Stimulated activated naive CD4-positive, alpha-beta T cell (primary cell): Measurements from ENCODE around the gene SETD3.

ENCODE experiments used
- DNase-seq, 6 experiments: peaks; one replicate each; lab custom pipeline; 2025; lab: John Stamatoyannopoulos, UW

The SETD3 gene

GRCh38 chr14:99422228-99423010 is 58.2 kb downstream of the SETD3 start:
- DNase-seq: no peak

DNA sequence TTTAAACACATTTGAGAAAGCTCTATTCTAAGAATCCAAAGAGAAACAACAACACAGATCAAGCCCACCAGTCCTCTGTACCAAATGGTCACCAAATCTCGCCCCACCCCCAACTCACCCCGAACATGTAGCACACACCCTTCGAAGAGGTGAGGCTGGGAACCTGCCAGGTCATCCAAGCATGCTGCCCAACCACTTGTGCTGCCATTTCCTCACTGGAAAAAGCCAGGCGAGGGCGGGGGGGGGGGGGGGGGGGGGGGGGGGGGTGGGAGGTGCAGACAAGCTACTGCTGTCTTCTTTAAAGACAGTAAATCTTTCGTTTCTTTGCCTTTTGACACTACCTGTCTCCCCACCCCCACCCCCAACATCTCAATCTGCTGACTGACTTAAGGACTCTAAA is 59.9 kb downstream of the SETD3 start:
- peak in 1 of 6 experiments; percentile 38 for DNase-seq

GRCh38 chr14:99419905-99420304 is 60.8 kb downstream of the SETD3 start:
- no peak for DNase-seq

GRCh38 chr14:99418242-99418641 is 62.4 kb downstream of the SETD3 start:
- no peak for DNase-seq

GRCh38 chr14:99416909-99417308 is 63.8 kb downstream of the SETD3 start:
- DNase-seq: no peak

DNA sequence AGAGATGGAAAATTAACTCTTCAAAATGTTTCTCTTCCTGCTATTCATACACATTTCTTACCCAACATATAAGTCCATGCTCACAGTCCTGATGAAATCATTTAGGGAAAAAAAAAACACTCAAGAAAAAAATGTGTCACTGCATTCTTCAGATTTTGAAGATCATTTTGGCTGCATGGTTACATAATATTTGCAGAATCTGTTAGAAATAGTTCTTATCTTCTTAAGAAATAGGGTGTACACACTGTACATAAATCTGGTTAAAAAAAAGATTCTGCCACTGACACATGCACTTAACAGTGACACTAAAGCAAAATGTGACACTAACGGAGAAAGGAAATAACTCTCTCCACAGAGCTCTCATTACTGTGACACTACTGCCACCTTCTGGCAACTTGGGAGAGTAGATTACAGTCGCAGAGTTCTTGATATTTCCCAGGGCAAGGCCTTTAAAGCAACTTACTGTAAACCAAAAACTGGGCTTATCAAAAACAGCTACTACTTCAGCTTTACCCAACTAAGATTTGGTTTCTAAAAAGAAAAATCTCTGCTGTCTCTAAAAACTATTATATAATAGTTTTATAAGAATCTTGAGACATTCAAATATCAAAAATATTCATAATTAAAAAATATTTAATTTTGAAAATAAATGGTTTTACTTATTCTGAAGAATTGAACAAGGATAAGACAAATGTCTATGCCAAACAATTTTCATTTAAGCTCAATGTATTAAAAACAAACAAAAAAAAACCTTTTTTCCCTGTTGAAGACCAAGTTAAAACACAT is 65.0 kb downstream of the SETD3 start:
- DNase-seq: peak; percentile 9 to 78 (median 56)

DNA sequence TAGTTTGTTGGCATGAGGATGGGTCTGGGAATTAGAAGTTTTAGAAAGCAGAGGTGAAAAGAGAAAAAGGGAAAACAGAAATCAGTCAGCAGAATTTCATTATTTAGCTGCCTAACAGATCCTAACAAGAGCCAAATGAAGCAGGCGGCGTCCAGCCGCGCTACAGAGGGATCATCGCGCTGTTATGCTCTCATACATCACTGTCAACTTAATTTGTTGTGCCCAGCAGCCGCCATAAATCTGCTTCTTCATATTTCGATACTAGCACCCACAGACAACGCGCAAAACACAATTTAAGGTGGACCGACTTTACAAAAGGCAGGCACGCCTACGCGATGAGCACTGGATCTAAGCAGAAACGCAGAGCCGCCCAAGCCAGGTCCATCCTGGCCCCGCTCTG is 66.7 kb downstream of the SETD3 start:
- DNase-seq: no peak

DNA sequence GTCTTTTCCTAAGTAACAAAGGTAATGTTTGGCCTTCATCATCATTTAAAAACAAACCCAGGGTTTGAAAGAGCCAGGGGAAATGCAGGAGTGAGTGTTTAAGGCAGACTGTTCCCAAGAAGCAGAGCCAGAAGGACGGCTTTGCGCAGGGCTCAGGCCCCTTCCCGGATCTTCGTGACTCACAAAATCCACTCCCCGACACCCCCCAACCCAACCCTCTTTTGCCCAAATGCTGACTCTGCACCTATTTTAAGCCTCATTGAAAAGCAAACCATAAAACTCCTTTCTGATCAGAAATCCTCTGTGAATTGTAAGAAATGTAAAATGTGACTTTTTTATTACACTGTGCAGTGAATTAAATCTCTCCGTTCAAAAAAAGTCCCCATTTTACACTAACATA is 67.5 kb downstream of the SETD3 start:
- DNase-seq: no peak

DNA sequence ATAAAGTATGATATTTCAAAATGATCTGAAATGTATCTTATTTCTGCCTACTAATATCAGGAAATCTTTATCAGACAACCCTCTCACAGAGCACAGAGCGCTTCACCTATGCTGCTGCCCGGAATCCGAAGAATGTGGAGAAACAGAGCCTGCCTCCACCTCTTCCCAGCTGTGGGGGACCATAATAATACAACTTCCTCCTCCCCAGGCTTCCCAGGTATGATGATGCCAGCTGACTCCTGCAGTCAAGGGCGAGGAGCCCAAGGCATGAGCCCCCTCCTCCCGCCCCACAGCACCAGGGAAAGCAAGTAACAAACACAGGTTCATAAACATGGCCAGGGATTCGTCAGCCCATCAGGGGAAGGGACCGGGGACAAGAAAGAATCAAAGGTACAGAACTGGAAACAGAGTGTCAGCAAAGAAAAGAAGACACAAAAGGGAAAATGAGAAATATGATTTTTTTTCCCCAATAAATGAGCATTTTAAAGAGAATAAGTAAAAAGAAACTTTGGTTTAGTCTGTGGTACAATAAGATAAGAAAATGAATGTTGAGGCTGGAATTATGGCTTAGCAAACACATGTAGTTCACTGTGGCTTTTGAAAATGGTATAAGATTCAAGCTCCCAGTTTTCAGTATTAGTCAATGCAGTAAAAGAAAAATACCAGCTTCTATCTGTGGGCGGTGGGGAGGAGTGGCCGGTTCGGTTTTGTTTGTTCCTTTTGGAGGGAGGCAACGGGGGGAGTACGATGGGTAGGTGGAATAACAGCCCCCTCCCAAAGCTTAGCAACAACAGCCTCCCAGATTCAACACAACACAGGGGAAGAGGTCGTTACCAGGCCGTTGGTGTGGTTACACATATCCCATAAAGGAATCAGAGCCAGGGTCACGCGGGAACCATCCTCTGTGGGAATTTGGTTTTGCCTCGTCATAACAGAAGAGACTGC is 68.3 kb downstream of the SETD3 start:
- no peak for DNase-seq

- DNase-seq: no peak
These were observed 70.6 kb downstream of the SETD3 start for GRCh38 chr14:99410019-99410418.

DNA sequence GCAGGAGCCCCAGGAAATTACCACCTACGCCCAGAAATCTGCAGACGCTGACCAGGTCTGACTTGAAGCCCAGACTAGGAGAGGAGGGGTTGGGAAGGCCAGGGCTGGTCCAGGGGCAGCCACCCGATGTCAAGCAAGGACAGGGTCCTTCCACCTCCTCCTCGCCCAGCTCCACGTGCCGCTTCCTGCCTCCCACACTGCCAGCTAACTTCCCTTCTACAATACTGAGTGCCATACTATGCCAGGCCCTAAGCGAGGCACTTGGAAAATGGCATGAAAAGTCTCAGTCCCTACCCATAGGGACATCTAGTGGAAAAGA is 71.7 kb downstream of the SETD3 start:
- no peak for DNase-seq

GRCh38 chr14:99408286-99408970 is 72.2 kb downstream of the SETD3 start:
- no peak for DNase-seq

DNA sequence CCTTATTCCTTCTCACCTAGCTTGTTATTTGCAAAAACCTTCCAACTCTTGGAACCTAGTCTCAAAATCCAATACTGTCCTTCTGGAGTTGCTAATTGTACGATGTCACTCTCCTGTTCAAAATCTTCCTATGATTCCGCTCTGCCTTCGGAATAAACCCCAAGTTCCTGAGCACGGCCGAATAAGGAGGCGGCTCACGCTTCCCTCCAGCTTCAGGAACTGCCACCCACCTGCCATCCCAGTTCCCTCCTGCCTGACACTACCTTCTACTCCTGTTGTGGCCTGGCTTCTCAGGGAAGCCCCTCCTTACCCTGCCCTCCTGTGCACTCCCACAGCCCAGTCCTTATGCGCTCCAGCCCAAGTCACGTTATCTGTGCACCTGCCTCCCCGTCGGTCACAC is 73.2 kb downstream of the SETD3 start:
- no peak for DNase-seq

GRCh38 chr14:99402950-99403349 is 77.7 kb downstream of the SETD3 start:
- DNase-seq: no peak

DNA sequence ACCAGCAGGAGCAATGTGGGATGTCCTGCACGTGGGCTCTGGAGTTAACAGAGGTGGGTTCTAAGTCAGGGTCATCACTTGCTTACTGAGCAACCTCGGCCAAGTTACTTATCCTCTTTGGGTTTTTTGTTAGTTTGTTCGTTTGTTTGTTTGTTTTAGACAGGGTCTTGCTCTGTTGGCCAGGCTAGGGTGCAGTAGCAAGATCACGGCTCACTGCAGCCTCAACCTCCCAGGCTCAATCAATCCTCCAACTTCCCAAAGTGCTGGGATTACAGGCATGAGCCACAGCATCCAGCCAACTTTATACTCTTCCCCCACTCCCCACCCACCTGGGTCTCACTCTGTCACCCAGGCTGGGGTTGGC is 78.4 kb downstream of the SETD3 start:
- DNase-seq: no peak

DNA sequence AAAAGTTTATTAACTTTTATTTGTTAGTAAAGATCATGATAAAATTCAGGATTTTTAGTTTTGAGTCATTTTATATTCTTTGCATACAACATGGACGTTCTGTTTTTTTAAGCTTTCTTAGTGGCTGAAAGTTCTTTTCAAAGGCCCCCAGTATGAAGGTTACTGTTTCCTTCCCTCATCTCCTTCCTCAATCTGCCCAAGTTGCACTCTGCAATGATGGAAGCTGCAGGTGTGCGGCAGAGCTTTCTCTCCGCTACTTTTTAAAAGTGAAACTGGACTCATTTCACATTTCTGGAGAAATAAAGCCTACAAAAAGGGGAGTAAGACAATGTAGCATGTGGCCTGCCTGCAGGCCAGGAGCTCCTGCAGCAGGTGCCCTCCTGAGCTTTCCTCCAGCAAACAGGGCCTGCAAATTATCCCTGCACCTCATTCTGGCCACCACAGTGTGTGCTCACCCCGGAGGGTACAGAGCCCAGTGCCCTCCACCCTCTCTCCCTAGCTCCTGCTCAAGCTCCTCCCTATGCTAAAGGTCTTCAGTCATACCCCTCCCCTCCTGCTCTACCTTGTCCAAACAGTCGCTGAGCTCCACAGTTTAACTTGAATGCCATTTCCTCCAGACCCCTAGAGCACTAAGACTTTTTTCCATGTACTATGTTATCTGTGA is 78.9 kb downstream of the SETD3 start:
- no peak for DNase-seq

- DNase-seq: no peak
These were observed 79.4 kb downstream of the SETD3 start for GRCh38 chr14:99401211-99401610.

GRCh38 chr14:99397698-99398097 is 83.0 kb downstream of the SETD3 start:
- DNase-seq: no peak

GRCh38 chr14:99395909-99396530 is 84.6 kb downstream of the SETD3 start:
- DNase-seq: no peak

- DNase-seq: no peak
These were observed 86.0 kb downstream of the SETD3 start for GRCh38 chr14:99394602-99395156.
